ENCODE results near the gene FILIP1.

GRCh38 chr6:75291331-75291730 is 202.3 kb downstream of the FILIP1 start:
- TF ChIP-seq POLR2A (IDR thresholded peaks at IDR 0.05), result no peak
- no peak for TF ChIP-seq CTCF (IDR thresholded peaks at IDR 0.05)

Data from body of pancreas (tissue), 4 donors.